ENCODE data around the gene HIPK2.

HIPK2 gene

GRCh38 chr7:139602143-139602722, 175.6 kb downstream of the HIPK2 start:
- DNase-seq (ENCODE audit: low spot score): peak; percentile 49
- in situ Hi-C loops (cut with MboI; ENCODE audit: low sequenced_read_pairs, unreplicated experiment): no loop called here

GRCh38 chr7:139601176-139601575, 176.6 kb downstream of the HIPK2 start:
- no peak for DNase-seq (ENCODE audit: low spot score)
- in situ Hi-C loops (cut with MboI; ENCODE audit: low sequenced_read_pairs, unreplicated experiment): no loop called here
- TF ChIP-seq, protein P1, sequence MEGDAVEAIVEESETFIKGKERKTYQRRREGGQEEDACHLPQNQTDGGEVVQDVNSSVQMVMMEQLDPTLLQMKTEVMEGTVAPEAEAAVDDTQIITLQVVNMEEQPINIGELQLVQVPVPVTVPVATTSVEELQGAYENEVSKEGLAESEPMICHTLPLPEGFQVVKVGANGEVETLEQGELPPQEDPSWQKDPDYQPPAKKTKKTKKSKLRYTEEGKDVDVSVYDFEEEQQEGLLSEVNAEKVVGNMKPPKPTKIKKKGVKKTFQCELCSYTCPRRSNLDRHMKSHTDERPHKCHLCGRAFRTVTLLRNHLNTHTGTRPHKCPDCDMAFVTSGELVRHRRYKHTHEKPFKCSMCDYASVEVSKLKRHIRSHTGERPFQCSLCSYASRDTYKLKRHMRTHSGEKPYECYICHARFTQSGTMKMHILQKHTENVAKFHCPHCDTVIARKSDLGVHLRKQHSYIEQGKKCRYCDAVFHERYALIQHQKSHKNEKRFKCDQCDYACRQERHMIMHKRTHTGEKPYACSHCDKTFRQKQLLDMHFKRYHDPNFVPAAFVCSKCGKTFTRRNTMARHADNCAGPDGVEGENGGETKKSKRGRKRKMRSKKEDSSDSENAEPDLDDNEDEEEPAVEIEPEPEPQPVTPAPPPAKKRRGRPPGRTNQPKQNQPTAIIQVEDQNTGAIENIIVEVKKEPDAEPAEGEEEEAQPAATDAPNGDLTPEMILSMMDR (IDR thresholded peaks at IDR 0.05; ENCODE audit: borderline replicate concordance, control extremely low read depth, extremely low read depth, insufficient read depth, missing control alignments): no peak

More at GRCh38 chr7:139602143-139602722, 175.6 kb downstream of the HIPK2 start:
- TF ChIP-seq, protein P1 (IDR thresholded peaks at IDR 0.05; ENCODE audit: borderline replicate concordance, control extremely low read depth, extremely low read depth, insufficient read depth, missing control alignments): peak; percentile 42

DNA sequence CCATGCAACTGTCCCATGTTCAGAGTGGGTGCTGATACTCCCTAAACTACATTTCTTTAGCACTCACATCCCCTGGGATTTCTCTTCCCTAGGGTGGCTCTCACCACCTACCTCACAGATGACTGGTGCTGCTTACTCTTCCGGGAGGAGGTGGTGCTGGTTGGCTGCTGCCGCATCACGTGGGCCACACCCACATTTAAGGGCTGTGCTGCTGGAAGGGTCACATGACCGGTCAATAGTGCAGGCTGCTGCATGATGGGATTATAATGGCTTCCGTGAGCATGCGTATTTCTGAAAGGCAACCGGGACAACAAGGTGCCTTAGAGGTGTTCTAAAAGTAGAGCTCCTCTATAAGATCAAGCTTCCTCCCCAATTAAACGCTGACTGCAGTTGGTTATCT, 177.5 kb downstream of the HIPK2 start:
- TF ChIP-seq, protein P1 (IDR thresholded peaks at IDR 0.05; ENCODE audit: borderline replicate concordance, control extremely low read depth, extremely low read depth, insufficient read depth, missing control alignments): no peak
- no peak for DNase-seq (ENCODE audit: low spot score)
- in situ Hi-C loops (cut with MboI; ENCODE audit: low sequenced_read_pairs, unreplicated experiment): no loop called here

GRCh38 chr7:139598642-139599041, 179.2 kb downstream of the HIPK2 start:
- no peak for DNase-seq (ENCODE audit: low spot score)
- in situ Hi-C loops (cut with MboI; ENCODE audit: low sequenced_read_pairs, unreplicated experiment): no loop called here
- TF ChIP-seq, protein P1 (IDR thresholded peaks at IDR 0.05; ENCODE audit: borderline replicate concordance, control extremely low read depth, extremely low read depth, insufficient read depth, missing control alignments): no peak

- TF ChIP-seq, protein P1 (IDR thresholded peaks at IDR 0.05; ENCODE audit: borderline replicate concordance, control extremely low read depth, extremely low read depth, insufficient read depth, missing control alignments): no peak
- in situ Hi-C loops (cut with MboI; ENCODE audit: low sequenced_read_pairs, unreplicated experiment): no loop called here
- DNase-seq (ENCODE audit: low spot score): no peak
Measured at GRCh38 chr7:139597028-139597427, 180.8 kb downstream of the HIPK2 start.

- DNase-seq (ENCODE audit: low spot score): no peak
- TF ChIP-seq, protein P1 (IDR thresholded peaks at IDR 0.05; ENCODE audit: borderline replicate concordance, control extremely low read depth, extremely low read depth, insufficient read depth, missing control alignments): no peak
- in situ Hi-C loops (cut with MboI; ENCODE audit: low sequenced_read_pairs, unreplicated experiment): no loop called here
Measured at GRCh38 chr7:139596626-139597025, 181.2 kb downstream of the HIPK2 start.
